ENCODE measurements around the gene CTSC. TPM values are rescaled to one million over a fixed set of nuclear protein-coding genes. Genes with fewer than 3 reads are reported as not detected.
"Not testable (repeated sequence)": the region's sequence is repeated elsewhere in the genome, so short reads cannot be mapped to it uniquely, and the experiment has no call there.

CTSC gene
- total RNA-seq, 1 experiment from 2014 or later = 80.2 TPM

DNA sequence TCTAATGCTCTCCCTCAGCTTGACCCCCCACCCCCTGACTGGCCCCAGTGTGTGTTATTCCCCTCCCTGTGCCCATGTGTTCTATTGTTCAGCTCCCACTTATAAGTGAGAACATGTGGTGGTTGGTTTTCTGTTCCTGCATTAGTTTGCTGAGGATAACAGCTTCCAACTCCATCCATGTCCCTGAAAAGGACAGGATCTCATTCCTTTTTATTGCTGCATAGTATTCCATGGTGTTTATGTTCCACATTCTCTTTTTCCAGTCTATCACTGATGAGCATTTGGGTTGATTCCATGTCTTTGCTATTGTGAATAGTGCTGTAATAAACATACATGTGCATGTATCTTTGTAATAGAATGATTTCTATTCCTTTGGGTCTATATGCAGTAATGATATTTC, 16.1 kb downstream of the CTSC start:
- in situ Hi-C loops (cut with HindIII; ENCODE audit: low pct_unique_long_range_greater_than_20kb, low sequenced_read_pairs); CTCF ChIA-PET: not testable (repeated sequence)

DNA sequence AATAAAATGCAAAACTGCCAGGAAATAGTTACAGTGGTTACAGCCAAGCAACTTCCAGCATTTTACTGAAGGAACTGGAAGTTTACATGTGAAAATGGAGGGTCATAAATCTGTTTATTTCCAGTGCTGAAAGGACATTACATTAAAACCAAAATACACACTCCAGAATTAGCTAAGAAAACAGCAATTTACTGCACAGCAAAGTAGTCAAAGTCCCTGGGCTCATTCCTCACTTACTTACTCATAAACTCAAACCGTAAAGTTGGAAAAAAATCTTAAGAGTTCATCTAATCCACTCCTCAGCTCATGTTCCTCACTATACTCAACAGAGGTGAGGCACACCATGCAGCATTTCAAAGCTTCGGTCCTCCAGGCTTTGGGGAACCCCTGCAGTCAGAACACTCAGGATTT, 17.4 kb downstream of the CTSC start:
- CTCF ChIA-PET = no interaction called here
- DNase-seq (ENCODE audit: low read depth, low spot score) = no peak
- ATAC-seq = no peak
- no peaks in the 10 kb centered on the region for H3K27me3 ChIP-seq (ENCODE audit: control insufficient read depth, insufficient read depth, low read length)
- intact Hi-C loops (cut with micrococcal nuclease; ENCODE audit: unreplicated experiment) (no loop called here), in situ Hi-C loops (cut with HindIII; ENCODE audit: low pct_unique_long_range_greater_than_20kb, low sequenced_read_pairs) (no loop called here)
- TF ChIP-seq, protein P1, sequence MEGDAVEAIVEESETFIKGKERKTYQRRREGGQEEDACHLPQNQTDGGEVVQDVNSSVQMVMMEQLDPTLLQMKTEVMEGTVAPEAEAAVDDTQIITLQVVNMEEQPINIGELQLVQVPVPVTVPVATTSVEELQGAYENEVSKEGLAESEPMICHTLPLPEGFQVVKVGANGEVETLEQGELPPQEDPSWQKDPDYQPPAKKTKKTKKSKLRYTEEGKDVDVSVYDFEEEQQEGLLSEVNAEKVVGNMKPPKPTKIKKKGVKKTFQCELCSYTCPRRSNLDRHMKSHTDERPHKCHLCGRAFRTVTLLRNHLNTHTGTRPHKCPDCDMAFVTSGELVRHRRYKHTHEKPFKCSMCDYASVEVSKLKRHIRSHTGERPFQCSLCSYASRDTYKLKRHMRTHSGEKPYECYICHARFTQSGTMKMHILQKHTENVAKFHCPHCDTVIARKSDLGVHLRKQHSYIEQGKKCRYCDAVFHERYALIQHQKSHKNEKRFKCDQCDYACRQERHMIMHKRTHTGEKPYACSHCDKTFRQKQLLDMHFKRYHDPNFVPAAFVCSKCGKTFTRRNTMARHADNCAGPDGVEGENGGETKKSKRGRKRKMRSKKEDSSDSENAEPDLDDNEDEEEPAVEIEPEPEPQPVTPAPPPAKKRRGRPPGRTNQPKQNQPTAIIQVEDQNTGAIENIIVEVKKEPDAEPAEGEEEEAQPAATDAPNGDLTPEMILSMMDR (IDR thresholded peaks at IDR 0.05) = no peak
- TF ChIP-seq SIN3A (IDR thresholded peaks at IDR 0.05; ENCODE audit: borderline replicate concordance, insufficient read depth, low read depth, low read length) = no peak
- no peak for TF ChIP-seq TCF7L2 (IDR thresholded peaks at IDR 0.05; ENCODE audit: low read depth, low read length)
- TF ChIP-seq REST (IDR thresholded peaks at IDR 0.05; ENCODE audit: insufficient read depth in 1 of 2, low read depth in 2 of 2, low read length in 1 of 2) = no peak
- TF ChIP-seq POLR2AphosphoS5 (IDR thresholded peaks at IDR 0.05; ENCODE audit: low read depth, low read length) = no peak
- POLR2A ChIA-PET = no interaction called here
- no peak overlapping the region for H3K4me3 ChIP-seq (ENCODE audit: low read depth in 2 of 2, low read length in 2 of 2)
- no peaks in the 10 kb centered on the region for H3K36me3 ChIP-seq (ENCODE audit: control insufficient read depth, insufficient read depth, low read length)
- BruUV-seq (replicated peaks) = no TSS peak
- no peaks in the 10 kb centered on the region for H3K9me3 ChIP-seq (ENCODE audit: control insufficient read depth, insufficient read depth, low read depth, low read length)
- no peak overlapping the region; the same call in 1 of the 2 replicates for H3K27ac ChIP-seq (ENCODE audit: low read length)
- H3K4me1 ChIP-seq (ENCODE audit: control insufficient read depth, insufficient read depth, low read length) = peaks cover 4% of the 10 kb centered on the region; the same call in 1 of the 2 replicates

More for the DNA sequence above, 16.1 kb downstream of the CTSC start:
- H3K4me1 ChIP-seq (ENCODE audit: control insufficient read depth, insufficient read depth, low read length); POLR2A ChIA-PET; DNase-seq (ENCODE audit: low read depth, low spot score); BruUV-seq (replicated peaks); ATAC-seq; intact Hi-C loops (cut with micrococcal nuclease; ENCODE audit: unreplicated experiment); H3K9me3 ChIP-seq (ENCODE audit: control insufficient read depth, insufficient read depth, low read depth, low read length); H3K27me3 ChIP-seq (ENCODE audit: control insufficient read depth, insufficient read depth, low read length); H3K4me3 ChIP-seq (ENCODE audit: low read depth in 2 of 2, low read length in 2 of 2); H3K27ac ChIP-seq (ENCODE audit: low read length); H3K36me3 ChIP-seq (ENCODE audit: control insufficient read depth, insufficient read depth, low read length): not testable (repeated sequence)

GRCh38 chr11:88318017-88318416, 19.5 kb downstream of the CTSC start:
- Histone ChIP-seq H3K27ac (ENCODE audit: low read length) (no peak overlapping the region), H3K9me3 (ENCODE audit: control insufficient read depth, insufficient read depth, low read depth, low read length) (no peaks in the 10 kb centered on the region), H3K4me1 (ENCODE audit: control insufficient read depth, insufficient read depth, low read length) (peaks cover 4% of the 10 kb centered on the region; the same call in 1 of the 2 replicates), H3K4me3 (ENCODE audit: low read depth in 2 of 2, low read length in 2 of 2) (no peak overlapping the region), H3K27me3 (ENCODE audit: control insufficient read depth, insufficient read depth, low read length) (no peaks in the 10 kb centered on the region), H3K36me3 (ENCODE audit: control insufficient read depth, insufficient read depth, low read length) (no peaks in the 10 kb centered on the region)
- intact Hi-C loops (cut with micrococcal nuclease; ENCODE audit: unreplicated experiment) (no loop called here), in situ Hi-C loops (cut with HindIII; ENCODE audit: low pct_unique_long_range_greater_than_20kb, low sequenced_read_pairs) (no loop called here)
- no peak for ATAC-seq
- TF ChIP-seq SIN3A (IDR thresholded peaks at IDR 0.05; ENCODE audit: borderline replicate concordance, insufficient read depth, low read depth, low read length) (no peak), REST (IDR thresholded peaks at IDR 0.05; ENCODE audit: insufficient read depth in 1 of 2, low read depth in 2 of 2, low read length in 1 of 2) (no peak), POLR2AphosphoS5 (IDR thresholded peaks at IDR 0.05; ENCODE audit: low read depth, low read length) (no peak), TCF7L2 (IDR thresholded peaks at IDR 0.05; ENCODE audit: low read depth, low read length) (no peak)
- TF ChIP-seq, protein P1 (IDR thresholded peaks at IDR 0.05) = no peak
- DNase-seq (ENCODE audit: low read depth, low spot score) = no peak
- CTCF ChIA-PET = no interaction called here
- POLR2A ChIA-PET = no interaction called here
- no TSS peak for BruUV-seq (replicated peaks)
